GM19025 (cell line): Measurements from ENCODE around the gene INAFM1.

Experiments
- ATAC-seq: cut with Tn5 transposase; IDR thresholded peaks from one replicate; pipeline ENCODE4 v1.9.1; 2021; ENCODE audit warnings: mild to moderate bottlenecking, low read depth, moderate library complexity; ENCODE audit not compliant: unreplicated experiment

Gene INAFM1

GRCh38 chr19:47274071-47274890 is at the start of gene INAFM1:
Gene INAFM1 (plus strand): TSS chr19:47274885. CDS start chr19:47274920, 35 bp downstream.
- ATAC-seq, result peak; percentile 46

- peak; percentile 42 for ATAC-seq
These were observed 48.8 kb upstream of the INAFM1 start for GRCh38 chr19:47225746-47226425.

- no peak for ATAC-seq
These were observed 48.0 kb upstream of the INAFM1 start for GRCh38 chr19:47226426-47227351.

GRCh38 chr19:47227352-47228167 is 47.1 kb upstream of the INAFM1 start:
- no peak for ATAC-seq

GRCh38 chr19:47228168-47228936 is 46.3 kb upstream of the INAFM1 start:
- ATAC-seq, result no peak

- ATAC-seq, result no peak
These were observed 45.6 kb upstream of the INAFM1 start for GRCh38 chr19:47228937-47229675.

GRCh38 chr19:47229676-47230053 is 45.0 kb upstream of the INAFM1 start:
- ATAC-seq, result no peak

- ATAC-seq, result peak; percentile 11
These were observed 44.4 kb upstream of the INAFM1 start for GRCh38 chr19:47230054-47230920.

GRCh38 chr19:47230921-47231214 is 43.8 kb upstream of the INAFM1 start, which contains the start of gene BBC3:
Gene BBC3 (minus strand): TSS chr19:47231199. CDS start chr19:47228431, 2,768 bp downstream.
- no peak for ATAC-seq

- peak; percentile 30 for ATAC-seq
These were observed 43.2 kb upstream of the INAFM1 start for GRCh38 chr19:47231215-47232054.

GRCh38 chr19:47232422-47233211 is 42.1 kb upstream of the INAFM1 start:
- ATAC-seq, result no peak

- ATAC-seq, result no peak
These were observed 38.5 kb upstream of the INAFM1 start for GRCh38 chr19:47236072-47236675.

- ATAC-seq, result no peak
These were observed 35.5 kb upstream of the INAFM1 start for GRCh38 chr19:47239152-47239551.

GRCh38 chr19:47239610-47240296 is 34.9 kb upstream of the INAFM1 start:
- no peak for ATAC-seq

GRCh38 chr19:47240556-47240955 is 34.1 kb upstream of the INAFM1 start:
- no peak for ATAC-seq
